Transverse colon (tissue), 4 donors: ENCODE measurements around the gene SELENOM. TPM values are rescaled to one million over a fixed set of nuclear protein-coding genes. Genes with fewer than 3 reads are reported as not detected.
A peak's percentile ranks its signal among the peaks of the same experiment; 100 is the strongest.

Source experiments
- DNase-seq: peaks from one replicate; pipeline ENCODE4 v3.0.0-alpha.2; 2019
- H3K27ac ChIP-seq, 4 donors: fragments of 200-600 bp; sonication (generic); 2 replicates each; pipeline ENCODE4 v1.5.1; 2016 to 2018; ENCODE audit warnings: inconsistent platforms in 4 of 4
- H3K27me3 ChIP-seq: fragments of 200-600 bp; sonication (generic); 2 replicates; pipeline ENCODE4 v1.5.1; 2017; ENCODE audit warnings: inconsistent platforms
- H3K36me3 ChIP-seq, 4 donors: fragments of 200-600 bp; sonication (generic); 2 replicates each; pipeline ENCODE4 v1.5.1; 2017 to 2019; ENCODE audit warnings: inconsistent platforms in 4 of 4
- H3K4me1 ChIP-seq, 4 donors: fragments of 200-600 bp; sonication (generic); 2 replicates each; pipeline ENCODE4 v1.5.1; 2017 to 2020; ENCODE audit warnings: inconsistent platforms in 4 of 4
- H3K4me3 ChIP-seq, 4 donors: fragments of 200-600 bp; sonication (generic); 1 replicate in 1 of 4; 2 replicates in 3 of 4; pipeline versions ENCODE4 v1.5.1 to v1.6.1; 2017 to 2019; ENCODE audit warnings: inconsistent platforms in 4 of 4
- H3K9me3 ChIP-seq, 2 donors: fragments of 200-600 bp; sonication (generic); 2 replicates each; pipeline ENCODE4 v1.5.1; 2017 to 2019; ENCODE audit warnings: inconsistent platforms in 2 of 2
- CTCF ChIP-seq, 5 experiments: fragments of 200-600 bp in 3 of 5; fragments of 450-650 bp in 2 of 5; sonication (generic) in 3 of 5; IDR thresholded peaks; 1 replicate in 2 of 5; 2 replicates in 3 of 5; pipeline ENCODE4 v1.5.1; 2016 to 2017; ENCODE audit warnings: antibody characterized with exemption in 5 of 5, inconsistent platforms in 3 of 5, mild to moderate bottlenecking in 2 of 5, moderate library complexity in 1 of 5
- EP300 ChIP-seq: sonication (generic); formaldehyde crosslinking; IDR thresholded peaks from one replicate; pipeline ENCODE4 v1.6.1; 2017; ENCODE audit warnings: antibody characterized with exemption, low read depth
- POLR2A ChIP-seq: fragments of 450-650 bp; IDR thresholded peaks from one replicate; pipeline ENCODE4 v1.6.1; 2016; ENCODE audit warnings: antibody characterized with exemption, mild to moderate bottlenecking, moderate library complexity
- POLR2AphosphoS5 ChIP-seq, 3 donors: sonication (generic); formaldehyde crosslinking; IDR thresholded peaks; one replicate each; pipeline ENCODE4 v1.6.1; 2016; ENCODE audit warnings: antibody characterized with exemption in 3 of 3
- WGBS, 2 donors: methylation state at CpG; one replicate each; pipeline ENCODE4 v1.1.5; 2018; ENCODE audit warnings: low coverage in 1 of 2; 5-methylcytosine and 5-hydroxymethylcytosine counted together
- in situ Hi-C, 4 donors: fragments of 200-750 bp; cut with MboI; loops; one replicate each; pipeline versions ENCODE4 v1.15.0 to v1.15.1; 2017; ENCODE audit warnings: low sequenced_read_pairs in 3 of 4, low pct_ligation_motif_present in 1 of 4, low pct_unique_long_range_greater_than_20kb in 1 of 4
- intact Hi-C: fragments of 100-400 bp; cut with DNase I; formaldehyde crosslinking; loops from one replicate; pipeline ENCODE4 v1.15.1; 2023; ENCODE audit warnings: low total_unique reads
- total RNA-seq, 4 donors: library from RNA; depleted of rRNA; stranded (reverse); fragments of >200 nt; gene quantifications; one replicate each; pipeline ENCODE4 v1.1.0, GENCODE V29; 2016

SELENOM gene
- total RNA-seq, 4 donors from 2014 or later, result 247 to 334 (median 315) TPM

- 2% methylated on average over 13 of the region's 13 CpGs; no CpG with 5 or more reads in 1 of the 2 donors for WGBS, 2 donors
- H3K4me1 ChIP-seq, result peaks cover 31 to 76% (median 45%) of the 10 kb centered on the region in 4 donors
- DNase-seq, result peak; percentile 45
- no peaks in the 10 kb centered on the region for H3K27me3 ChIP-seq
- TF ChIP-seq CTCF (IDR thresholded peaks at IDR 0.05) (peak in 3 of 5 experiments; percentile 8 to 48 (median 16)), POLR2A (no peak)
- in situ Hi-C loops (loop anchor here in 3 of 4 donors (10.0 kb wide), 1 partner anchor 141 kb away; no protein-coding TSS in a partner anchor), intact Hi-C loops (loop anchor here (2.0 kb wide), 1 partner anchor 137 kb away; no protein-coding TSS in a partner anchor)
- H3K36me3 ChIP-seq, result no peaks in the 10 kb centered on the region
- peak overlapping the region; percentile 55 to 71 (median 66) for H3K4me3 ChIP-seq
- H3K9me3 ChIP-seq, result no peaks in the 10 kb centered on the region
- peak overlapping the region; percentile 90 to 97 (median 96) for H3K27ac ChIP-seq
Observed at GRCh38 chr22:31085493-31085824, 21.9 kb downstream of the SELENOM start.

- H3K4me3 ChIP-seq, result peak overlapping the region; percentile 55 to 71 (median 66)
- H3K36me3 ChIP-seq, result no peaks in the 10 kb centered on the region
- peak; percentile 90 for DNase-seq
- H3K9me3 ChIP-seq, result no peaks in the 10 kb centered on the region
- intact Hi-C loops, result loop anchor here (2.0 kb wide), 1 partner anchor 136 kb away; no protein-coding TSS in a partner anchor
- in situ Hi-C loops, result loop anchor here (5.0 to 10.0 kb wide), 2 partner anchors 118 to 140 kb away; partner anchors contain the start of genes MORC2 (in 1 of the 4) and TUG1 (in 1 of the 4)
- peaks cover 31 to 79% (median 48%) of the 10 kb centered on the region in 4 donors for H3K4me1 ChIP-seq
- peak overlapping the region; percentile 90 to 97 (median 96) for H3K27ac ChIP-seq
- TF ChIP-seq CTCF (IDR thresholded peaks at IDR 0.05) (peak; percentile 85 to 94 (median 92)), POLR2A (peak; percentile 63), EP300 (no peak), POLR2AphosphoS5 (IDR thresholded peaks at IDR 0.05) (peak in 2 of 3 donors; percentile 73 to 80)
- WGBS, 2 donors, result 0% methylated on average over 55 of the region's 69 CpGs; no CpG with 5 or more reads in 1 of the 2 donors
- no peaks in the 10 kb centered on the region for H3K27me3 ChIP-seq
Observed at GRCh38 chr22:31084811-31085492, 22.4 kb downstream of the SELENOM start.

- intact Hi-C loops (loop anchor here (2.0 kb wide), 1 partner anchor 135 kb away; no protein-coding TSS in a partner anchor), in situ Hi-C loops (loop anchor here (5.0 to 10.0 kb wide), 2 partner anchors 117 to 139 kb away; partner anchors contain the start of genes MORC2 (in 1 of the 4) and TUG1 (in 1 of the 4))
- no peaks in the 10 kb centered on the region for H3K36me3 ChIP-seq
- WGBS, 2 donors, result 5% methylated on average over 18 of the region's 18 CpGs; no CpG with 5 or more reads in 1 of the 2 donors
- H3K9me3 ChIP-seq, result no peaks in the 10 kb centered on the region
- H3K27ac ChIP-seq, result peak overlapping the region; percentile 90 to 97 (median 96)
- H3K27me3 ChIP-seq, result no peaks in the 10 kb centered on the region
- peak; percentile 28 for DNase-seq
- TF ChIP-seq EP300 (no peak), CTCF (IDR thresholded peaks at IDR 0.05) (no peak), POLR2A (no peak), POLR2AphosphoS5 (IDR thresholded peaks at IDR 0.05) (no peak)
- H3K4me1 ChIP-seq, result peaks cover 31 to 79% (median 55%) of the 10 kb centered on the region in 4 donors
- H3K4me3 ChIP-seq, result peak overlapping the region; percentile 55 to 71 (median 66)
Observed at GRCh38 chr22:31083923-31084810, 23.2 kb downstream of the SELENOM start.
